Mesothelial cell of epicardium (in vitro differentiated cells): ENCODE results near the gene LTO1. TPM values are rescaled to one million over a fixed set of nuclear protein-coding genes. Genes with fewer than 3 reads are reported as not detected.
A peak's percentile ranks its signal among the peaks of the same experiment; 100 is the strongest.

Experiments
- DNase-seq, 2 experiments: peaks; one replicate each; pipeline ENCODE4 v3.0.0; 2021; ENCODE audit warnings: low spot score in 2 of 2; ENCODE audit not compliant: unreplicated experiment in 2 of 2
- H3K27ac Mint-ChIP-seq: 2 replicates; pipeline ENCODE4 v1.8.0; 2021; ENCODE audit warnings: mixed read lengths
- H3K27me3 Mint-ChIP-seq: 2 replicates; pipeline ENCODE4 v1.8.0; 2021; ENCODE audit warnings: low read depth, mixed read lengths
- H3K36me3 Mint-ChIP-seq: 2 replicates; pipeline ENCODE4 v1.8.0; 2021; ENCODE audit warnings: mixed read lengths
- H3K4me1 Mint-ChIP-seq: 2 replicates; pipeline ENCODE4 v1.8.0; 2021; ENCODE audit warnings: mixed read lengths
- H3K4me3 Mint-ChIP-seq: 2 replicates; pipeline ENCODE4 v1.8.0; 2021; ENCODE audit warnings: mild to moderate bottlenecking, moderate library complexity, mixed read lengths
- H3K9me3 Mint-ChIP-seq: 2 replicates; pipeline ENCODE4 v1.8.0; 2021; ENCODE audit warnings: mixed read lengths
- CTCF ChIP-seq: fragments of 200-600 bp; sonication (generic); IDR thresholded peaks from one replicate; pipeline ENCODE4 v1.5.0; 2021; ENCODE audit warnings: antibody characterized with exemption; ENCODE audit not compliant: unreplicated experiment
- total RNA-seq: library from RNA; stranded (reverse); gene quantifications from 3 replicates; pipeline ENCODE4 v1.2.1, GENCODE V29; 2021

The LTO1 gene
- total RNA-seq, 1 donor from 2014 or later, result 31.6 TPM

- Mint-ChIP-seq H3K36me3 (no peaks in the 10 kb centered on the region), H3K4me1 (peaks cover 13% of the 10 kb centered on the region), H3K27ac (no peak overlapping the region), H3K9me3 (no peaks in the 10 kb centered on the region), H3K4me3 (no peak overlapping the region), H3K27me3 (peaks cover 63% of the 10 kb centered on the region)
- TF ChIP-seq CTCF, result no peak
- no peak for DNase-seq
Observed at GRCh38 chr11:69707176-69707575, 32.0 kb upstream of the LTO1 start.

- H3K27ac Mint-ChIP-seq, result no peak overlapping the region
- H3K4me1 Mint-ChIP-seq, result peaks cover 13% of the 10 kb centered on the region
- H3K4me3 Mint-ChIP-seq, result no peak overlapping the region
- H3K36me3 Mint-ChIP-seq, result no peaks in the 10 kb centered on the region
- peaks cover 73% of the 10 kb centered on the region for H3K27me3 Mint-ChIP-seq
- no peak for TF ChIP-seq CTCF
- no peaks in the 10 kb centered on the region for H3K9me3 Mint-ChIP-seq
- no peak for DNase-seq
Observed at GRCh38 chr11:69705901-69706787, 31.0 kb upstream of the LTO1 start.

GRCh38 chr11:69705351-69705811, 30.2 kb upstream of the LTO1 start:
- Mint-ChIP-seq H3K4me3 (no peak overlapping the region), H3K27me3 (peaks cover 80% of the 10 kb centered on the region)

GRCh38 chr11:69704508-69705253, 29.5 kb upstream of the LTO1 start:
- Mint-ChIP-seq H3K36me3 (no peaks in the 10 kb centered on the region), H3K27ac (no peak overlapping the region), H3K4me1 (peaks cover 21% of the 10 kb centered on the region), H3K4me3 (peak overlapping the region; percentile 63), H3K9me3 (no peaks in the 10 kb centered on the region), H3K27me3 (peaks cover 83% of the 10 kb centered on the region)
- TF ChIP-seq CTCF, result peak; percentile 38
- peak; percentile 48 to 66 for DNase-seq

More at GRCh38 chr11:69705351-69705811, 30.2 kb upstream of the LTO1 start:
- DNase-seq, result no peak
- H3K27ac Mint-ChIP-seq, result no peak overlapping the region
- TF ChIP-seq CTCF, result no peak
- H3K36me3 Mint-ChIP-seq, result no peaks in the 10 kb centered on the region
- peaks cover 19% of the 10 kb centered on the region for H3K4me1 Mint-ChIP-seq
- H3K9me3 Mint-ChIP-seq, result no peaks in the 10 kb centered on the region

- no peak within 1 kb of the TSS for H3K27ac Mint-ChIP-seq
- H3K36me3 Mint-ChIP-seq, result no peaks in the 10 kb centered on the region
- peaks cover 21% of the 10 kb centered on the region for H3K4me1 Mint-ChIP-seq
- peak within 1 kb of the TSS; percentile 63 for H3K4me3 Mint-ChIP-seq
- no peak for DNase-seq
- H3K9me3 Mint-ChIP-seq, result no peaks in the 10 kb centered on the region
- TF ChIP-seq CTCF, result no peak
- peaks cover 80% of the 10 kb centered on the region for H3K27me3 Mint-ChIP-seq
Observed at GRCh38 chr11:69703768-69704507, 28.8 kb upstream of the LTO1 start, which contains the start of gene FGF19. FGF19 (minus strand) TSS chr11:69704022; CDS start chr11:69703876, 146 bp downstream.
